HG03432 (cell line): Measurements from ENCODE around the gene ZHX3.
A peak's percentile ranks its signal among the peaks of the same experiment; 100 is the strongest.

ENCODE experiments used
- ATAC-seq: cut with Tn5 transposase; IDR thresholded peaks from one replicate; pipeline ENCODE4 v1.9.1; 2021; ENCODE audit warnings: mild to moderate bottlenecking, moderate library complexity; ENCODE audit not compliant: unreplicated experiment

Gene ZHX3

GRCh38 chr20:41175201-41175651 lies 142.3 kb downstream of the ZHX3 start:
- no peak for ATAC-seq

GRCh38 chr20:41174782-41175181 lies 142.7 kb downstream of the ZHX3 start:
- ATAC-seq, result no peak

GRCh38 chr20:41174373-41174772 lies 143.2 kb downstream of the ZHX3 start:
- ATAC-seq, result no peak

- no peak for ATAC-seq
Measured at GRCh38 chr20:41173791-41174341, 143.7 kb downstream of the ZHX3 start.

GRCh38 chr20:41173161-41173721 lies 144.3 kb downstream of the ZHX3 start:
- ATAC-seq, result peak; percentile 54

GRCh38 chr20:41172296-41173140 lies 145.0 kb downstream of the ZHX3 start:
- no peak for ATAC-seq

GRCh38 chr20:41171736-41172295 lies 145.7 kb downstream of the ZHX3 start:
- ATAC-seq, result no peak

- no peak for ATAC-seq
Measured at GRCh38 chr20:41170386-41171105, 147.0 kb downstream of the ZHX3 start.

- ATAC-seq, result no peak
Measured at GRCh38 chr20:41169791-41170351, 147.7 kb downstream of the ZHX3 start.

GRCh38 chr20:41169162-41169690 lies 148.3 kb downstream of the ZHX3 start:
- no peak for ATAC-seq

GRCh38 chr20:41168281-41169161 lies 149.0 kb downstream of the ZHX3 start:
- ATAC-seq, result no peak

GRCh38 chr20:41167481-41168253 lies 149.9 kb downstream of the ZHX3 start:
- ATAC-seq, result peak; percentile 67

- ATAC-seq, result no peak
Measured at GRCh38 chr20:41167118-41167470, 150.4 kb downstream of the ZHX3 start.

- no peak for ATAC-seq
Measured at GRCh38 chr20:41166201-41167117, 151.1 kb downstream of the ZHX3 start.

GRCh38 chr20:41165001-41165882 lies 152.3 kb downstream of the ZHX3 start:
- no peak for ATAC-seq

GRCh38 chr20:41163821-41164220 lies 153.7 kb downstream of the ZHX3 start:
- no peak for ATAC-seq

- no peak for ATAC-seq
Measured at GRCh38 chr20:41162396-41162795, 155.1 kb downstream of the ZHX3 start.
